IPS-18c (cell line): ENCODE measurements around the gene NXPH1.

Source experiments
- H3K4me3 ChIP-seq: 2 replicates; pipeline ENCODE4 v1.7.0; 2013; ENCODE audit warnings: low read depth, mild to moderate bottlenecking, low read length, moderate library complexity; ENCODE audit not compliant: insufficient read depth
- H3K9me3 ChIP-seq: one replicate; pipeline ENCODE4 v1.6.1; 2013; ENCODE audit warnings: mild to moderate bottlenecking, low read length, moderate library complexity; ENCODE audit not compliant: control insufficient read depth, insufficient read depth

The NXPH1 gene

GRCh38 chr7:8615019-8615418, 181.6 kb downstream of the NXPH1 start:
- H3K4me3 ChIP-seq: no peak overlapping the region
- no peaks in the 10 kb centered on the region for H3K9me3 ChIP-seq

GRCh38 chr7:8618441-8619070, 185.1 kb downstream of the NXPH1 start:
- H3K4me3 ChIP-seq: no peak overlapping the region
- H3K9me3 ChIP-seq: no peaks in the 10 kb centered on the region

- H3K9me3 ChIP-seq: no peaks in the 10 kb centered on the region
- H3K4me3 ChIP-seq: no peak overlapping the region
Observed at GRCh38 chr7:8620169-8620568, 186.8 kb downstream of the NXPH1 start.

GRCh38 chr7:8625612-8626011, 192.2 kb downstream of the NXPH1 start:
- no peaks in the 10 kb centered on the region for H3K9me3 ChIP-seq
- no peak overlapping the region for H3K4me3 ChIP-seq

GRCh38 chr7:8627325-8627724, 193.9 kb downstream of the NXPH1 start:
- Histone ChIP-seq H3K9me3 (no peaks in the 10 kb centered on the region), H3K4me3 (no peak overlapping the region)

GRCh38 chr7:8628656-8629055, 195.2 kb downstream of the NXPH1 start:
- no peaks in the 10 kb centered on the region for H3K9me3 ChIP-seq
- no peak overlapping the region for H3K4me3 ChIP-seq

GRCh38 chr7:8629504-8629903, 196.1 kb downstream of the NXPH1 start:
- no peaks in the 10 kb centered on the region for H3K9me3 ChIP-seq
- no peak overlapping the region for H3K4me3 ChIP-seq

- H3K9me3 ChIP-seq: no peaks in the 10 kb centered on the region
Observed at GRCh38 chr7:8637322-8637721, 203.9 kb downstream of the NXPH1 start.

GRCh38 chr7:8638076-8638475, 204.7 kb downstream of the NXPH1 start:
- H3K9me3 ChIP-seq: no peaks in the 10 kb centered on the region
- no peak overlapping the region for H3K4me3 ChIP-seq

More at GRCh38 chr7:8637322-8637721, 203.9 kb downstream of the NXPH1 start:
- H3K4me3 ChIP-seq: no peak overlapping the region

- Histone ChIP-seq H3K4me3 (no peak overlapping the region), H3K9me3 (no peaks in the 10 kb centered on the region)
Observed at GRCh38 chr7:8639668-8640067, 206.3 kb downstream of the NXPH1 start.

GRCh38 chr7:8640671-8641070, 207.3 kb downstream of the NXPH1 start:
- H3K9me3 ChIP-seq: no peaks in the 10 kb centered on the region
- H3K4me3 ChIP-seq: no peak overlapping the region

- Histone ChIP-seq H3K9me3 (peaks cover 5% of the 10 kb centered on the region), H3K4me3 (no peak overlapping the region)
Observed at GRCh38 chr7:8668627-8669500, 235.5 kb downstream of the NXPH1 start.

- Histone ChIP-seq H3K4me3 (no peak overlapping the region), H3K9me3 (peaks cover 5% of the 10 kb centered on the region)
Observed at GRCh38 chr7:8669501-8669851, 236.1 kb downstream of the NXPH1 start.

- Histone ChIP-seq H3K9me3 (no peaks in the 10 kb centered on the region), H3K4me3 (no peak overlapping the region)
Observed at GRCh38 chr7:8684426-8684825, 251.0 kb downstream of the NXPH1 start.

- Histone ChIP-seq H3K9me3 (no peaks in the 10 kb centered on the region), H3K4me3 (no peak overlapping the region)
Observed at GRCh38 chr7:8699875-8700624, 266.6 kb downstream of the NXPH1 start.

- Histone ChIP-seq H3K4me3 (no peak overlapping the region), H3K9me3 (no peaks in the 10 kb centered on the region)
Observed at GRCh38 chr7:8702807-8703206, 269.4 kb downstream of the NXPH1 start.

GRCh38 chr7:8710124-8710523, 276.7 kb downstream of the NXPH1 start:
- Histone ChIP-seq H3K9me3 (no peaks in the 10 kb centered on the region), H3K4me3 (no peak overlapping the region)

- no peaks in the 10 kb centered on the region for H3K9me3 ChIP-seq
- no peak overlapping the region for H3K4me3 ChIP-seq
Observed at GRCh38 chr7:8714791-8715190, 281.4 kb downstream of the NXPH1 start.
